MG63 (cell line): ENCODE measurements around the gene PRDM11. TPM values are rescaled to one million over a fixed set of nuclear protein-coding genes. Genes with fewer than 3 reads are reported as not detected.

Experiments
- DNase-seq: peaks from one replicate; pipeline ENCODE4 v3.0.0-alpha.2; 2020
- H3K27me3 ChIP-seq: fragments of 250-450 bp; sonication (Bioruptor Pico); 2 replicates; pipeline ENCODE4 v1.5.1; 2020; ENCODE audit warnings: mild to moderate bottlenecking, moderate library complexity
- H3K36me3 ChIP-seq: fragments of 250-450 bp; sonication (Bioruptor Pico); 2 replicates; pipeline ENCODE4 v1.5.1; 2020; ENCODE audit warnings: mild to moderate bottlenecking, moderate library complexity
- H3K4me3 ChIP-seq: fragments of 250-450 bp; sonication (Bioruptor Pico); 2 replicates; pipeline ENCODE4 v1.5.1; 2020; ENCODE audit warnings: mild to moderate bottlenecking, moderate library complexity
- H3K9me3 ChIP-seq: fragments of 250-450 bp; sonication (Bioruptor Pico); 2 replicates; pipeline ENCODE4 v1.5.1; 2020; ENCODE audit warnings: mild to moderate bottlenecking, moderate library complexity
- total RNA-seq: library from RNA; depleted of rRNA; stranded (reverse); fragments of >200 nt; shearing (Covaris generic); gene quantifications from 2 replicates; pipeline ENCODE4 v1.2.3, GENCODE V29; 2014; ENCODE audit warnings: low replicate concordance

Gene PRDM11
- total RNA-seq, 1 experiment from 2014 or later = 5.7 TPM

GRCh38 chr11:45178890-45179671 lies 32.6 kb downstream of the PRDM11 start:
- DNase-seq = no peak
- no peaks in the 10 kb centered on the region for H3K9me3 ChIP-seq

DNA sequence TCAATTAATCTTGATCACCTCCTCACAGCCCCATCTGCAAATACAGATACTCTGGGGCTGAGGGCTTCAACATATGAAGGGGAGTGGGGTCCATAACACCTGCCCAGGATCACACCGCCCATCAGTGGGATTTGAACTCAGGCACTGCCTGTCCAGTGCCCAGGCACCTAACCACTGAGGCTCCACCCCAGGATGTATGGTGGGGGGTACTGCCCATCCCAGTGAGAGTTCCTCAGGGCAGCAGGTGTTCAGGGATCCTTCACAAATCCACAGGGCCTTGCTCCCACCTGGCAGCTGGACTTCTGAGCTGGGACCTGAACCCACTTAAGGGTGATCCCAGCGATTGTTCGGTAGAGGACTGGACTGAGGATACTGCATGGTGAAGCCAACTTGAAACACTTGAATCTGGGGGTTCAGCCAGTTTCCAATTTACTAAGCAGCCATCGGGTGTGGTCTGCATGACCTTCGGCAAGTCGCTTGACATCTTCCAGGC lies 33.3 kb downstream of the PRDM11 start:
- Histone ChIP-seq H3K36me3 (no peaks in the 10 kb centered on the region), H3K4me3 (no peak overlapping the region), H3K9me3 (no peaks in the 10 kb centered on the region), H3K27me3 (no peaks in the 10 kb centered on the region)
- no peak for DNase-seq

More at GRCh38 chr11:45178890-45179671, 32.6 kb downstream of the PRDM11 start:
- H3K36me3 ChIP-seq = no peaks in the 10 kb centered on the region
- H3K27me3 ChIP-seq = peaks cover 5% of the 10 kb centered on the region
- no peak overlapping the region for H3K4me3 ChIP-seq

- H3K36me3 ChIP-seq = no peaks in the 10 kb centered on the region
Observed at GRCh38 chr11:45180179-45180847, 33.9 kb downstream of the PRDM11 start.

GRCh38 chr11:45180848-45181192 lies 34.4 kb downstream of the PRDM11 start:
- DNase-seq = peak; percentile 79
- Histone ChIP-seq H3K27me3 (no peaks in the 10 kb centered on the region), H3K4me3 (peak overlapping the region; percentile 51), H3K9me3 (no peaks in the 10 kb centered on the region), H3K36me3 (no peaks in the 10 kb centered on the region)

More at GRCh38 chr11:45180179-45180847, 33.9 kb downstream of the PRDM11 start:
- DNase-seq = peak; percentile 72
- H3K4me3 ChIP-seq = peak overlapping the region; percentile 51
- no peaks in the 10 kb centered on the region for H3K27me3 ChIP-seq
- H3K9me3 ChIP-seq = no peaks in the 10 kb centered on the region

- no peaks in the 10 kb centered on the region for H3K27me3 ChIP-seq
- no peaks in the 10 kb centered on the region for H3K9me3 ChIP-seq
- H3K4me3 ChIP-seq = peak overlapping the region; percentile 51
- H3K36me3 ChIP-seq = no peaks in the 10 kb centered on the region
- no peak for DNase-seq
Observed at GRCh38 chr11:45181193-45181888, 34.9 kb downstream of the PRDM11 start.

DNA sequence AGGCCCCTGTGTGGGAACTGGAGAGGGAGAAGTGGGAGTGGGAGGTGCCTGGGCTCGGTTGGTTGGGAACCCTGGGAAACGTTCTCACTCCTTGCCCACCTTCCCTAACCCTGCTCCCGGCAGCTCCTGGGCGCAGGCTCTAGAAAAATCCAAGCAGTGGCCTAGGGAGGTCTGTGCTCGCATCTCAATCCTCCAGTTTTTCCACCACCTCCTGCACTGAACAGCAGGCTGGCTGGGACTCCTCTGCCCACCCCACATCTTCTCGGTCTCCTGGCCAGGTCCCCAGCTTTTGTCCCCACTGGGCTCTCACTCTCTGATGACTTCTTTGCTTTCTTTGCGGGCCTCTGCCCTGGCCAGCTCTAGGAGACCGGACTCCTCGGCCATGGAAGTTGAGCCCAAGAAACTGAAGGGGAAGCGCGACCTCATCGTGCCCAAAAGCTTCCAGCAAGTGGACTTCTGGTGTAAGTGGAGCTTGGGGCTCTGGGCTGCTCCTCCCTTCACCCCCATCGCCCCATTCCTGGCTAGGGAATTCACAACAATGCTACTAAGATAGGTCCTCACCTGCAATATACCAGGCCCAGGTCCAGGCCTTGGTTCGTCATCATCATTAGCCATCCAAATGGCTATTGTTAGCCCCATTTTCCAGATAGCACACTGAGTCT lies 35.6 kb downstream of the PRDM11 start:
- Histone ChIP-seq H3K36me3 (no peaks in the 10 kb centered on the region), H3K27me3 (no peaks in the 10 kb centered on the region), H3K4me3 (no peak overlapping the region), H3K9me3 (no peaks in the 10 kb centered on the region)
- DNase-seq = no peak

DNA sequence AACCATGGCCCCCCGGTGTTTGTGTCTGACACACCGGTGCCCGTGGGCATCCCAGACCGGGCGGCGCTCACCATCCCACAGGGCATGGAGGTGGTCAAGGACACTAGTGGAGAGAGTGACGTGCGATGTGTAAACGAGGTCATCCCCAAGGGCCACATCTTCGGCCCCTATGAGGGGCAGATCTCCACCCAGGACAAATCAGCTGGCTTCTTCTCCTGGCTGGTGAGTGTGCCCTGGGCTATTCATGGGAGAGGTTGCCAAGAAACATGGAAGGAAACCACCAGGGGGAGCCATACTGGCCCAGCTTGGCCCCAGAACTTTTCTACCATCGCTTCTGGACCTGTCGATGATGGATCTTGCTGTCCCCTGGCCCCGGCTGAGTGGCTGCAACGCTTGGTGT lies 36.5 kb downstream of the PRDM11 start:
- peak; percentile 32 for DNase-seq

GRCh38 chr11:45184640-45185039 lies 38.2 kb downstream of the PRDM11 start:
- H3K36me3 ChIP-seq = no peaks in the 10 kb centered on the region
- no peak for DNase-seq
- H3K9me3 ChIP-seq = no peaks in the 10 kb centered on the region
- no peak overlapping the region for H3K4me3 ChIP-seq
- no peaks in the 10 kb centered on the region for H3K27me3 ChIP-seq

More for the DNA sequence above, 36.5 kb downstream of the PRDM11 start:
- no peak overlapping the region for H3K4me3 ChIP-seq
- no peaks in the 10 kb centered on the region for H3K27me3 ChIP-seq
- H3K9me3 ChIP-seq = no peaks in the 10 kb centered on the region
- H3K36me3 ChIP-seq = no peaks in the 10 kb centered on the region

DNA sequence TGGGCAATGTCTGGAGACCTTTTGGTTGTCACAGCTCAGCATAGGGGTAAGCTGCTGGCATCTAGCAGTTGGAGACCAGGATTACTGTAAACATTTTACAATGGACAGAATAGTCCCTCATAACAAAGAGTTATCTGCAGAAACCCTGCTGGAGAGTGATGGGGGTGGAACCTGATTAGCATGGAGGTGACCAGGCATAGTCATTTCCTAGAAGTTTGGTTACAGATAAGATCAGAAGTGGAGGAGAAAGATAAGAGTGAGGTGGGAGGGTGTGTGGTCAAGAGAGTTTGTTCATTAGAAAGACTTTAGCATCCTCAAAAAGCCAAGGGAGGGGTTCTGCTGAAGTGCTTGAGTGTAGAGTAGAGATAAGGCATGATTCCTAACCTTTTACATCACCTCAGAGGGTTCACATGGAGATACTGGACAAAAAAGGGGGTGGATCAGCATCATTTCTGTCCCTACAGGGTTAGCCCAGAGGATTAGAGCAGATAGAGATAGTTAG lies 38.8 kb downstream of the PRDM11 start:
- H3K9me3 ChIP-seq = no peaks in the 10 kb centered on the region
- H3K4me3 ChIP-seq = no peak overlapping the region
- no peaks in the 10 kb centered on the region for H3K27me3 ChIP-seq
- DNase-seq = no peak
- no peaks in the 10 kb centered on the region for H3K36me3 ChIP-seq

GRCh38 chr11:45187375-45187774 lies 40.9 kb downstream of the PRDM11 start:
- Histone ChIP-seq H3K4me3 (no peak overlapping the region), H3K9me3 (no peaks in the 10 kb centered on the region; the same call in 1 of the 2 replicates), H3K36me3 (no peaks in the 10 kb centered on the region), H3K27me3 (no peaks in the 10 kb centered on the region)
- DNase-seq = no peak

- H3K4me3 ChIP-seq = no peak overlapping the region
- no peaks in the 10 kb centered on the region; the same call in 1 of the 2 replicates for H3K9me3 ChIP-seq
- DNase-seq = no peak
- H3K36me3 ChIP-seq = no peaks in the 10 kb centered on the region
- no peaks in the 10 kb centered on the region for H3K27me3 ChIP-seq
Observed at GRCh38 chr11:45188127-45188526, 41.7 kb downstream of the PRDM11 start.

DNA sequence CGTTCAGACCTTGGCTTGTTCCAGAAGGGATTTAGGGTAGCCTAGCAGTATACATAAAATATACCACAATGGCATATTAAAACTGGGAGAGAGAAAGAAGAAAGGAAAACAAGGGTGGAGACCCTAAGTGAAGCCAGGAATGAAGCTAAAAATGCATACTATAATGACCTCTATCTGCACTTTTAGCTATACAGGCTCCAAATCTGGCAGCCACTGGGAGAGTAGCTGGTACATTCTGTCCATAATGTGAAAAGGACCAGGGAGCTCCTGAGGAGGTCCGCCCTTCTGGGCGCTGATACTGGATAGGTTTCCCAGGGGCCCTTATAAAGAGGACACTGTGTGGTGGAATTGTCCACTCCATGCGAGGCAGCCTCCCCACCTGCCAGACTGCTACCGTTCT lies 42.8 kb downstream of the PRDM11 start:
- no peak for DNase-seq
- no peaks in the 10 kb centered on the region; the same call in 1 of the 2 replicates for H3K9me3 ChIP-seq
- no peaks in the 10 kb centered on the region for H3K27me3 ChIP-seq
- H3K4me3 ChIP-seq = no peak overlapping the region
- no peaks in the 10 kb centered on the region for H3K36me3 ChIP-seq

- no peak overlapping the region for H3K4me3 ChIP-seq
- H3K9me3 ChIP-seq = no peaks in the 10 kb centered on the region; the same call in 1 of the 2 replicates
- H3K27me3 ChIP-seq = no peaks in the 10 kb centered on the region
- H3K36me3 ChIP-seq = no peaks in the 10 kb centered on the region
- DNase-seq = no peak
Observed at GRCh38 chr11:45193695-45194094, 47.3 kb downstream of the PRDM11 start.

DNA sequence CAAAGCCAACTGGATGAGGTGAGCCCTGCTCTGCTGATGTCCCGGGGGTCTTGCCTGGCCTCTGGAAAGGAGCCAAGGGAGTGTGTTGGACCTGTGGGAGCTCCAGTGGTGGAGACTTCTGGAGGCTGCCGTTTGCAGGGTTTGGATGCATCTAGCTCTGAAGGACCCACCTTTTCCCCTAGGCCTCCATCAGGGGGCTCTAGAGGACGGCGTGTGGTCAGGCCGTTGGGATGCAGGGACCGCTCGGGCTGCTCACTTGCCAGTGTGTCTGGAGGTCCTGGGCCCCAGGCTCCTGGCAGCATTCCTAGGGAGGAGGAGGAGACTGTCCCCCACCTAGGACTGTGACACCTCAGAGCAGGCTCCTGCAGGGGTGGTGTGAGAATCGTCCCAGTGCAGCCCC lies 58.3 kb downstream of the PRDM11 start:
- Histone ChIP-seq H3K36me3 (no peaks in the 10 kb centered on the region), H3K27me3 (no peaks in the 10 kb centered on the region), H3K4me3 (no peak overlapping the region), H3K9me3 (no peaks in the 10 kb centered on the region)
- DNase-seq = no peak

- Histone ChIP-seq H3K4me3 (no peak overlapping the region), H3K9me3 (no peaks in the 10 kb centered on the region), H3K36me3 (no peaks in the 10 kb centered on the region), H3K27me3 (no peaks in the 10 kb centered on the region)
- no peak for DNase-seq
Observed at GRCh38 chr11:45205978-45206377, 59.5 kb downstream of the PRDM11 start.

- no peaks in the 10 kb centered on the region for H3K36me3 ChIP-seq
- no peak for DNase-seq
- H3K9me3 ChIP-seq = no peaks in the 10 kb centered on the region
Observed at GRCh38 chr11:45208135-45208534, 61.7 kb downstream of the PRDM11 start.

More at GRCh38 chr11:45208135-45208534, 61.7 kb downstream of the PRDM11 start:
- H3K27me3 ChIP-seq = no peaks in the 10 kb centered on the region
- no peak overlapping the region for H3K4me3 ChIP-seq
